Mucosa of descending colon (tissue), 3 donors: Measurements from ENCODE around the gene ACAN. TPM values are rescaled to one million over a fixed set of nuclear protein-coding genes. Genes with fewer than 3 reads are reported as not detected.

ENCODE experiments used
- ATAC-seq: fragments of 200-7000 bp; cut with Tn5 transposase; one replicate; pipeline ENCODE4 v1.9.1; 2020; ENCODE audit warnings: mild to moderate bottlenecking, moderate library complexity
- DNase-seq, 3 donors: peaks; one replicate each; pipeline ENCODE4 v3.0.0-alpha.2; 2020
- H3K36me3 ChIP-seq: fragments of 200-600 bp; one replicate; pipeline ENCODE4 v1.8.0; 2021; ENCODE audit warnings: low read depth, mild to moderate bottlenecking
- H3K4me1 ChIP-seq: fragments of 200-600 bp; one replicate; pipeline ENCODE4 v1.8.0; 2021; ENCODE audit warnings: low read depth, mild to moderate bottlenecking
- H3K4me3 ChIP-seq: fragments of 200-600 bp; one replicate; pipeline ENCODE4 v1.8.0; 2021; ENCODE audit warnings: mild to moderate bottlenecking
- H3K9me3 ChIP-seq: fragments of 200-600 bp; one replicate; pipeline ENCODE4 v1.8.0; 2021; ENCODE audit warnings: mild to moderate bottlenecking
- intact Hi-C, 2 donors: fragments of 100-400 bp; cut with DNase I in 1 of 2; cut with micrococcal nuclease in 1 of 2; formaldehyde crosslinking; loops; one replicate each; pipeline versions ENCODE4 v1.11.0 to v1.11.1; 2022; cut with DNase I, micrococcal nuclease
- total RNA-seq, 3 donors: library from RNA; stranded (reverse); fragmentation: NEBNext Ultra II Directional in 2 of 3; extraction: Animal tissue kit (Norgen Biotek cat#: 25700) in 2 of 3; gene quantifications; one replicate each; pipeline versions ENCODE4 v1.2.1 to v1.2.4, GENCODE V29; 2021 to 2023
- TF ChIP-seq, protein P1 (sequence below): fragments of 200-600 bp; IDR thresholded peaks from one replicate; pipeline ENCODE4 v1.8.0; 2022; ENCODE audit warnings: antibody characterized with exemption, mild to moderate bottlenecking
- donor health status: DM: no; HTN: no; CAD: no; lungs with moderate emphysema.
- donor health status: DM: no; HTN: no; CAD: no.
- donor health status: DM: no; HTN: yes; CAD: no.

The ACAN gene
- total RNA-seq, 3 donors from 2014 or later = 0.09 to 1.3 (median 0.23) TPM

DNA sequence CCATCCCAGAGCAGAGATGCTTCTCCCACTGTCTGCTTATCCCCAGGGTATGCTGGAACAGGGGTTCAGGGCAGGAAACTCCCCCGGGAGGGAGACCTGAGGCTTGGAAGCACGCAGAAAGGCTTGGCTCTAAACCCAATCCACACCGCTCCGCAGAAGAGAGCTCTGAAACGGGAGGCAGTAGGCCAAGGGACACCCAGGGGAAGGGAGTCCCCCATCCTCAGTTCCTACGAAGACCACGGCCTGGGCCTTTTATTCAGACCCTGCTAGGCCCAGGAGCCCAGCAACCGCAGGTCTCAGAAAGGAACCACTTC is 93.9 kb downstream of the ACAN start:
- TF ChIP-seq, protein P1, sequence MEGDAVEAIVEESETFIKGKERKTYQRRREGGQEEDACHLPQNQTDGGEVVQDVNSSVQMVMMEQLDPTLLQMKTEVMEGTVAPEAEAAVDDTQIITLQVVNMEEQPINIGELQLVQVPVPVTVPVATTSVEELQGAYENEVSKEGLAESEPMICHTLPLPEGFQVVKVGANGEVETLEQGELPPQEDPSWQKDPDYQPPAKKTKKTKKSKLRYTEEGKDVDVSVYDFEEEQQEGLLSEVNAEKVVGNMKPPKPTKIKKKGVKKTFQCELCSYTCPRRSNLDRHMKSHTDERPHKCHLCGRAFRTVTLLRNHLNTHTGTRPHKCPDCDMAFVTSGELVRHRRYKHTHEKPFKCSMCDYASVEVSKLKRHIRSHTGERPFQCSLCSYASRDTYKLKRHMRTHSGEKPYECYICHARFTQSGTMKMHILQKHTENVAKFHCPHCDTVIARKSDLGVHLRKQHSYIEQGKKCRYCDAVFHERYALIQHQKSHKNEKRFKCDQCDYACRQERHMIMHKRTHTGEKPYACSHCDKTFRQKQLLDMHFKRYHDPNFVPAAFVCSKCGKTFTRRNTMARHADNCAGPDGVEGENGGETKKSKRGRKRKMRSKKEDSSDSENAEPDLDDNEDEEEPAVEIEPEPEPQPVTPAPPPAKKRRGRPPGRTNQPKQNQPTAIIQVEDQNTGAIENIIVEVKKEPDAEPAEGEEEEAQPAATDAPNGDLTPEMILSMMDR = no peak
- intact Hi-C loops = no loop called here
- ATAC-seq = no peak

DNA sequence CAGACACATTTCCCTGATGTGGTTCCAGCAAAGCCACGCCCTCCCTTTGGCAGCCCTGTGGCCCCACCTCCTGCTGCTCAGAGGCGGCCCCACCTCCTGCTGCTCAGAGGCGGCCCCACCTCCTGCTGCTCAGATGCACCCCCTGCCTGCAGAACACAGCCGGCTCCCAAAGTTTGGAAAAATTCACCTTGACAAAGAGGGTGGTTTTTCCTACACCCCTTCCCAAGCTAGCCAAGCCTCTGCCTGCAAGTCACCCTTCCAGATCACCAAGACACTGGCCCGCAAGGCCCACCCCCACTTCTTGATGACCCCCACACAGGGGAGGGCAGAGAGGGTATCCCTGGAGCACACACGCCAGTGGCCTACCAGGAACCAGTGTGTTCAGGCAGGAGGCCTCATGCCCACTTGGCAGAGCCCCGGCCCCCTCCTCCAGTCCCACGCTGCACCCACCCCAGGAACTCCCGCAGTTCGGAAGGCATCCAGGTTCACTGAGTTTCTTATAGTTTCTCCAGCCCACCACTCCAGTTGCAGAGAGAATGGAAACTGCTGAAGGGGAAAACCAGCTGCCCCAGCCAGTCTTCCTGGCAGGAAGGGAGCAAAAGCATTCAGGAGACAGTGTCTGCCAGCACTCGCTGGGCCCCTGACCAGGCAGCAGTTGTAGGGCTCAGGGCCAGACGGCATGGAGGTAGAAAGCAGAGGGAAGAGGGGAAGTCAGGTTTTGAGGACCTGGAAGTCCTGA is 94.4 kb downstream of the ACAN start:
- TF ChIP-seq, protein P1 = peak; percentile 28
- Histone ChIP-seq H3K36me3 (no peaks in the 10 kb centered on the region), H3K9me3 (no peaks in the 10 kb centered on the region), H3K4me1 (peaks cover 18% of the 10 kb centered on the region), H3K4me3 (no peak overlapping the region)
- intact Hi-C loops = no loop called here
- DNase-seq (peak; percentile 83 to 95 (median 85)), ATAC-seq (peak; percentile 96)

More for the DNA sequence above, 93.9 kb downstream of the ACAN start:
- Histone ChIP-seq H3K36me3 (no peaks in the 10 kb centered on the region), H3K9me3 (no peaks in the 10 kb centered on the region), H3K4me3 (no peak overlapping the region), H3K4me1 (peaks cover 18% of the 10 kb centered on the region)
- DNase-seq = no peak

DNA sequence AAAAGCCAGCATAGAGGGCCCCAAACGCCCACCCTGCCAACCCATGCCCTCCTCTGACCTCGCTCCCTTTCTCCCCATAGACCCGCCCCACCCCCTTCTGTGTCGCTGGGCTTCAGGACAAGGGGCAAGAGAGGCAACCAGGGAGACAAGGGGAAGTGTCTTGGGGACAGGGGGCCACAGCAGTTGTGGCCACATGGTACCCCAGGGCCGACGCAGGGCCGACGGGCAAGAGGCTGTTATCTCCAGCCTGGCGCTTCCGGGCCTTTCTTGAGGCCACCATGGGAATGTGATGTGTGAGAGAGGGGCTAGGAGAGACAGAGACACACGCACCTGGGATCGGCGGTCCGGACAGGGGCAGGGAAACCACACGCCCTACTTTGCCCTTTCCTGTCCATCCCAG is 95.5 kb downstream of the ACAN start:
- no peak for ATAC-seq
- intact Hi-C loops = no loop called here

GRCh38 chr15:88899251-88899650 is 96.0 kb downstream of the ACAN start:
- TF ChIP-seq, protein P1 = no peak
- no peak overlapping the region for H3K4me3 ChIP-seq
- peaks cover 18% of the 10 kb centered on the region for H3K4me1 ChIP-seq
- ATAC-seq = no peak
- peak in 1 of 3 donors; percentile 36 for DNase-seq
- H3K36me3 ChIP-seq = no peaks in the 10 kb centered on the region
- intact Hi-C loops = no loop called here
- no peaks in the 10 kb centered on the region for H3K9me3 ChIP-seq

More for the DNA sequence above, 95.5 kb downstream of the ACAN start:
- H3K4me3 ChIP-seq = no peak overlapping the region
- no peaks in the 10 kb centered on the region for H3K36me3 ChIP-seq
- DNase-seq = peak in 1 of 3 donors; percentile 35
- TF ChIP-seq, protein P1 = no peak
- H3K9me3 ChIP-seq = no peaks in the 10 kb centered on the region
- peaks cover 18% of the 10 kb centered on the region for H3K4me1 ChIP-seq

GRCh38 chr15:88900309-88900981 is 97.2 kb downstream of the ACAN start:
- ATAC-seq (no peak), DNase-seq (peak in 1 of 3 donors; percentile 52)
- no peaks in the 10 kb centered on the region for H3K9me3 ChIP-seq
- intact Hi-C loops = loop anchor here (5.0 to 10.0 kb wide), 3 partner anchors 114 to 274 kb away; no protein-coding TSS in a partner anchor
- peaks cover 8% of the 10 kb centered on the region for H3K4me1 ChIP-seq
- H3K36me3 ChIP-seq = no peaks in the 10 kb centered on the region
- TF ChIP-seq, protein P1 = no peak
- no peak overlapping the region for H3K4me3 ChIP-seq
